Small intestine (tissue), 7 donors: ENCODE results near the gene SLC13A3. TPM values are rescaled to one million over a fixed set of nuclear protein-coding genes. Genes with fewer than 3 reads are reported as not detected.

ENCODE experiments used
- DNase-seq, 2 donors: peaks; one replicate each; pipeline versions ENCODE4 v3.0.0 to v3.0.0-alpha.2; 2013
- FAIRE-seq: peaks from 2 replicates; lab custom pipeline; 2012; peaks lifted over from hg19 to GRCh38; lab: Jason Lieb, UNC
- H3K27ac ChIP-seq, 3 donors: one replicate each; pipeline ENCODE4 v1.5.1; 2013; ENCODE audit warnings: low read length in 2 of 3, mild to moderate bottlenecking in 2 of 3, control low read depth in 1 of 3, inconsistent platforms in 1 of 3, low read depth in 1 of 3, moderate library complexity in 1 of 3
- H3K27me3 ChIP-seq, 3 donors: one replicate each; pipeline ENCODE4 v1.6.1; 2013; ENCODE audit warnings: low read length in 3 of 3, inconsistent platforms in 1 of 3; ENCODE audit not compliant: control insufficient read depth in 3 of 3, insufficient read depth in 3 of 3
- H3K36me3 ChIP-seq, 3 donors: one replicate each; pipeline ENCODE4 v1.6.1; 2013; ENCODE audit warnings: low read length in 3 of 3, inconsistent platforms in 1 of 3, low read depth in 1 of 3, mild to moderate bottlenecking in 1 of 3, moderate library complexity in 1 of 3; ENCODE audit not compliant: control insufficient read depth in 3 of 3, insufficient read depth in 2 of 3
- H3K4me1 ChIP-seq, 3 donors: one replicate each; pipeline ENCODE4 v1.6.1; 2013; ENCODE audit warnings: low read length in 2 of 3, inconsistent platforms in 1 of 3, low read depth in 1 of 3, mild to moderate bottlenecking in 1 of 3, moderate library complexity in 1 of 3; ENCODE audit not compliant: control insufficient read depth in 3 of 3, insufficient read depth in 2 of 3
- H3K4me3 ChIP-seq, 3 donors: one replicate each; pipeline ENCODE4 v1.5.1; 2013; ENCODE audit warnings: low read length in 3 of 3, control low read depth in 1 of 3, inconsistent platforms in 1 of 3, low read depth in 1 of 3, mild to moderate bottlenecking in 1 of 3, moderate library complexity in 1 of 3
- H3K9me3 ChIP-seq, 2 donors: one replicate each; pipeline ENCODE4 v1.6.1; 2013; ENCODE audit warnings: low read depth in 1 of 2, low read length in 1 of 2; ENCODE audit not compliant: control insufficient read depth in 2 of 2, insufficient read depth in 1 of 2
- WGBS, 3 donors: extraction: QIAGEN DNeasy Blood & Tissue Kit; methylation state at CpG; one replicate each; pipeline ENCODE4 v1.1.7; 2013; 5-methylcytosine and 5-hydroxymethylcytosine counted together
- polyA plus RNA-seq, 4 donors: library from polyadenylated mRNA; stranded (reverse) in 3 of 4; unstranded in 1 of 4; fragments of 200-250 nt in 3 of 4; fragments of 120-200 nt in 1 of 4; gene quantifications; one replicate each; pipeline versions ENCODE4 v1.2.1 to v1.2.3, GENCODE V29; 2013
- donor health status: healthy with polysubstance abuse.
- donor health status: control.
- donor health status: control.
- donor health status: Bipolar disorder and iron deficiency.
- donor health status: healthy.

The SLC13A3 gene
- polyA plus RNA-seq, 4 donors = 0.39 to 2.9 (median 0.54) TPM; not detected in 1

- FAIRE-seq (no peak), DNase-seq (peak in 1 of 2 donors; percentile 65)
- WGBS, 3 donors = 42 to 53% (median 48%) methylated on average over 5 of the region's 5 CpGs
- H3K4me1 ChIP-seq = peaks cover 0 to 6% (median 0%) of the 10 kb centered on the region in 3 donors
- H3K9me3 ChIP-seq = no peaks in the 10 kb centered on the region
- no peaks in the 10 kb centered on the region for H3K27me3 ChIP-seq
- H3K36me3 ChIP-seq = no peaks in the 10 kb centered on the region
- H3K4me3 ChIP-seq = no peak overlapping the region
- no peak overlapping the region for H3K27ac ChIP-seq
Observed at GRCh38 chr20:46558511-46558959, 92.7 kb downstream of the SLC13A3 start.

GRCh38 chr20:46557231-46557956, 93.9 kb downstream of the SLC13A3 start:
- FAIRE-seq = no peak
- 76 to 86% (median 83%) methylated on average over 8 of the region's 8 CpGs for whole genome bisulfite sequencing, 3 donors

GRCh38 chr20:46555370-46555956, 95.8 kb downstream of the SLC13A3 start:
- Histone ChIP-seq H3K9me3 (no peaks in the 10 kb centered on the region), H3K4me3 (no peak overlapping the region), H3K27ac (no peak overlapping the region), H3K4me1 (peaks cover 0 to 5% (median 0%) of the 10 kb centered on the region in 3 donors), H3K27me3 (no peaks in the 10 kb centered on the region), H3K36me3 (no peaks in the 10 kb centered on the region)
- 74 to 79% (median 75%) methylated on average over 4 of the region's 4 CpGs for WGBS, 3 donors
- FAIRE-seq = no peak
- DNase-seq = no peak

More at GRCh38 chr20:46557231-46557956, 93.9 kb downstream of the SLC13A3 start:
- no peak overlapping the region for H3K4me3 ChIP-seq
- no peaks in the 10 kb centered on the region for H3K27me3 ChIP-seq
- H3K9me3 ChIP-seq = no peaks in the 10 kb centered on the region
- no peak for DNase-seq
- no peak overlapping the region for H3K27ac ChIP-seq
- no peaks in the 10 kb centered on the region for H3K36me3 ChIP-seq
- H3K4me1 ChIP-seq = peaks cover 0 to 4% (median 4%) of the 10 kb centered on the region in 3 donors

- no peak for DNase-seq
- Histone ChIP-seq H3K27me3 (no peaks in the 10 kb centered on the region), H3K4me1 (peaks cover 0 to 5% (median 0%) of the 10 kb centered on the region in 3 donors), H3K27ac (no peak overlapping the region), H3K9me3 (no peaks in the 10 kb centered on the region), H3K4me3 (no peak overlapping the region), H3K36me3 (no peaks in the 10 kb centered on the region)
- no peak for FAIRE-seq
- 63 to 68% (median 67%) methylated on average over 3 of the region's 3 CpGs for WGBS, 3 donors
Observed at GRCh38 chr20:46554828-46555227, 96.4 kb downstream of the SLC13A3 start.

GRCh38 chr20:46553926-46554325, 97.3 kb downstream of the SLC13A3 start:
- WGBS, 3 donors = 87 to 92% (median 91%) methylated on average over 3 of the region's 3 CpGs

DNA sequence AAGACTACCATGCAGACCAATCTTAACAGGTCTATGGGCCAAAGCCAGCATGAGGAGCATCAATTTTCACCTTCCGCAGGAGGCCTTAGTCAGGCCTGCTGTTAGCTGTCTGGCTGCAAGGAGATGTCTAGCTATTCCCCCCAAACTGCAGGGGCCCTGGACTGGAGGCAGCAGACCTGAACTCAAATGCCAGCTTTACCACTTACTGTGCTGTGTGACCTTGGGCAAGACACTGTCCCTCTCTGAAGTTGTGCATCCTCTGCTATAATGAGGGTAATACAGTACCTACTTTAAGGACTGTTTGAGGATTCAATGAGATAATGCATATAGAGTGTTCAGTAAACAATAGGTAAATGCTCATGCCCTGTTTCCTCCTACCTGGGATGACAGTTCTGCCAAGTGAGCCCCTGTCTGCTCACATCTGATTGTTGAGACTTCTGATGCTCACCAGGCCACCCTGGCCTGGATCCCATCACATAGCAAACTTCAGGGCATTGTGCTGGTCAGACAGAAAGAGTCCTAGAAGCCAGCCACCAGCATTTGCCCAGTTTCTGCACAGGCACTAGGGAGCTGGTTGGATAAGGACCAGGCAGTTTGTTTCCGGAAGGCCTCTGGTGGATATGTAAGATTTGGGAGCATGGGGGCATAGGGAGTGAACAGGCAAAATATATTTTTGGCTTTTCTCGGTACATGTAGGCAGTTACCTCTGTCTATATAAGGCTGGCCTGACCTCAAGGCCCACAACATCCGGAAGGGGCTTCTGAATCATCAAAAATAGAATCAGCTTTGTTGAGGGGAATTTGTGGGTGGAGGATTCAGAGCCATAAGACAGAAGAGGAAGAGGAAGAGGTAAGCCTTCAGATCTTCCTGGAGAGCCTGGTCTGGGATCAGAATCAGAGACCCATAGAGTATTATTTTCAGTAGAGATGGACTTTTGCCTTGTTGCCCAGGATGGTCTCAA, 98.5 kb downstream of the SLC13A3 start:
- Histone ChIP-seq H3K9me3 (no peaks in the 10 kb centered on the region), H3K4me1 (peaks cover 0 to 5% (median 0%) of the 10 kb centered on the region in 3 donors), H3K36me3 (no peaks in the 10 kb centered on the region), H3K27ac (peak overlapping the region in 1 of 3 donors; percentile 66), H3K4me3 (no peak overlapping the region), H3K27me3 (peaks cover 0 to 2% (median 0%) of the 10 kb centered on the region in 3 donors)
- DNase-seq (peak in 1 of 2 donors; percentile 36), FAIRE-seq (no peak)
- WGBS, 3 donors = 64 to 74% (median 69%) methylated on average over 4 of the region's 4 CpGs

More at GRCh38 chr20:46553926-46554325, 97.3 kb downstream of the SLC13A3 start:
- Histone ChIP-seq H3K27ac (no peak overlapping the region), H3K9me3 (no peaks in the 10 kb centered on the region), H3K27me3 (no peaks in the 10 kb centered on the region), H3K4me1 (peaks cover 0 to 5% (median 0%) of the 10 kb centered on the region in 3 donors), H3K36me3 (no peaks in the 10 kb centered on the region), H3K4me3 (no peak overlapping the region)
- FAIRE-seq (no peak), DNase-seq (no peak)

DNA sequence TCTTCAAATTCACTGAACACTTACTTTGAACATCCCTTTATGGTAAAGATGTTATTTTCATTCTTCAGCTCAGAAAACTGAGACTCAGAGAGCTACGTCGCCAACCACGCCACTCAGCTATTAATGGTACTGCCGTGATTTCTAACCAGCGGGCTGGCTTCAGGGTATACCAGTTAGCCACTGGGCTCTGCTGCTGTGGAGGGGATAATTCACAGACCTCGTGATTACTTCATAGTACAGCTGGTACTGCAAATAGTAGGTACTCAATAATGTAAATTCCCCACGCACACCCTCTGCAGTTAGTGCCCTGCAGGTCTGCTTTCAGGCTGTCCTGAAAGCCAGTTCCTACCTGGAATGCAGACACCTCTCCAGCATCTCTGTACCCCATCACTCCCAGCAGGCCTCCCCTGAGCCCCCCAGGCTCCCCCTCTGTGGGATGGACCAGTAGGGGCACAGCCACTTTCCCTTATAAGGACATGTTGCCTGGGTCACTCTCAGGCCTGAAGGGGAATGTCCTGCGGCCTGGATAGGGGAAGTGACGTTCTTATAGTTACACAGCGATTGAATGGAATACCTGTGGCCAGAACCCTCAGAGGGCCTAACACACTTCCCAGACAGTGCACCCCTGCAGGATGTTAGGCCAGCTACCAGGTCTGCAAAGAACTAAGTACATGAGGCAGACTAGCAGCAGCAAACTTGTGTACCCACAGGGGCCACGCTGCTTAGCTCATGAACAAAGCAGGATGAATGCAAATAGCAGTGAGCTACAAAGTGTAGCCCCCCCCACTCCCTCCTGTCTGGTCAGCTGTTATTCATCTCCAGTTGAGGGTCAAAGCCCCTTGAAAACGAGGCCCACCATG, 99.5 kb downstream of the SLC13A3 start:
- peaks cover 0 to 2% (median 0%) of the 10 kb centered on the region in 3 donors for H3K27me3 ChIP-seq
- DNase-seq = no peak
- H3K4me1 ChIP-seq = peaks cover 0 to 5% (median 0%) of the 10 kb centered on the region in 3 donors
- WGBS, 3 donors = 70 to 75% (median 73%) methylated on average over 12 of the region's 12 CpGs
- H3K4me3 ChIP-seq = no peak overlapping the region
- no peaks in the 10 kb centered on the region for H3K9me3 ChIP-seq
- no peak overlapping the region for H3K27ac ChIP-seq
- H3K36me3 ChIP-seq = no peaks in the 10 kb centered on the region
- FAIRE-seq = no peak
